Stimulated activated CD4-positive, alpha-beta T cell treated with anti-CD3 and anti-CD28 coated beads, Interleukin-15, amount 100 ng/mL, for 24 hours (primary cell): ENCODE measurements around the gene GRAP2.
"Not testable (repeated sequence)": the region's sequence is repeated elsewhere in the genome, so short reads cannot be mapped to it uniquely, and the experiment has no call there.

ENCODE experiments used
- DNase-seq: peaks from one replicate; pipeline ENCODE4 v3.0.0-alpha.2; 2020

Gene GRAP2

GRCh38 chr22:39898997-39899396 lies 1.9 kb upstream of the GRAP2 start:
- DNase-seq: no peak

- no peak for DNase-seq
Observed at GRCh38 chr22:39901565-39902146, 772 bp downstream of the GRAP2 start.

- DNase-seq: not testable (repeated sequence)
Observed at GRCh38 chr22:39904024-39904423, 3.1 kb downstream of the GRAP2 start.

DNA sequence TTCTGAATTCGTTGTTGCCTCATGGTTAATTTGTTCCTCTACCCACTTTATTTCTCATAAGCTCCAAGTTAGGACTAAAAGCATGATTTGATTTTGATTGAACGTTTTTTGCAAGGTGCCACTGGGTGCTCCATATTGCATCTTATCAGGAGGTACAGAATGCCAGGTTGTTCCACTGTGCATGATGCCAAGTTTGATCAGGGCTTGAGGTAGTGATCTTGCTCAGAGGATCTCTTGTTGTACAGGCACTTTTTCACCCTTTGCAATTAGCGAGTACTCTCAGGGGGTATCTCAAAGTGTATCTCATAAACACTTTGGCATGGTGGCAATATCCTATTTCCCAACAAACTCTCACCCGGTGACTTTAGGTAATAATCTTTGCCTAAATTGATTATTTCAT lies 4.0 kb downstream of the GRAP2 start:
- DNase-seq: no peak

- no peak for DNase-seq
Observed at GRCh38 chr22:39905687-39906086, 4.8 kb downstream of the GRAP2 start.

DNA sequence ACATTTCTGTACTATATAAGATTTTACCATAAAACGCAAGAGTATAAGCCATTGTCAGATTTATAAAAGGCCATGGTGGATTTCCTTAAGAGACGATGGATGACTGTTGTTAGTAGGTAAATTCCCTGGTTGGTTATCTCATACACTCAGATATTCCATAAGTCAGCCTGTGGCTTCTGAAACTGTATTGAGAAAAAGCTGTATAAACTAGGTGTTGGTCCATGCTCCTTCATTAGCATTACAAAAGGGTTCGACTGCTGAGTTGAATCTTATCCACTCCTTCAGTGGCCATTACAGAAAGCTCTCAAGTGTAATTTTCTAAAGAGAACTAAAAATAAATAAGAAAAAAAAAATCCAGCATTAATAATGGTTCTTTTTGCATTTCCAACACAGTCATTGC lies 5.3 kb downstream of the GRAP2 start:
- DNase-seq: no peak

GRCh38 chr22:39907047-39907446 lies 6.2 kb downstream of the GRAP2 start:
- peak; percentile 63 for DNase-seq

DNA sequence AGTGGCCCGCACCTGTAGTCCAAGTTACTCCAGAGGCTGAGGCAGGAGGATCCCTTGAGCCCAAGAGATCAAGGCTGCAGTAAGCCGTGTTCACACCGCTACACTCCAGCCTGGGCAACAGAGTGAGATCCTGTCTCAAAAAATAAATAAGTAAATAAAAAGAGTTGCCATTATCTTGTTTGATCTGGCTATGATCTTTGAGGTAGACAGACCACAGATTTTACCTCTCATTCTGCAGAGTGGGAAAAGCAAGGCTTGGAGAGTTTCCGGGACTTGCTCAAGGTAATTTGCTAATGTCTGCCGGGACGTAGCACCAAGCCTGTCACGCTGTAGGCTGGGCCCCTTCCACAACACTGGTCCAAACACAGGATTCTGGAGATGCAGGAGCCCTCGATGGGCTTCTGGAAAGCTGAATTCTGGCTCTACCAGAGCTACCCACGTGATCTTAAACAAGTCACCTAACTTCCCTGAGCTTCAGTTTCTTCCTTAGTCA lies 6.8 kb downstream of the GRAP2 start:
- no peak for DNase-seq

- no peak for DNase-seq
Observed at GRCh38 chr22:39908136-39908535, 7.3 kb downstream of the GRAP2 start.

- DNase-seq: peak; percentile 56
Observed at GRCh38 chr22:39908737-39909136, 7.9 kb downstream of the GRAP2 start.

GRCh38 chr22:39910876-39911613 lies 10.2 kb downstream of the GRAP2 start:
- DNase-seq: no peak

DNA sequence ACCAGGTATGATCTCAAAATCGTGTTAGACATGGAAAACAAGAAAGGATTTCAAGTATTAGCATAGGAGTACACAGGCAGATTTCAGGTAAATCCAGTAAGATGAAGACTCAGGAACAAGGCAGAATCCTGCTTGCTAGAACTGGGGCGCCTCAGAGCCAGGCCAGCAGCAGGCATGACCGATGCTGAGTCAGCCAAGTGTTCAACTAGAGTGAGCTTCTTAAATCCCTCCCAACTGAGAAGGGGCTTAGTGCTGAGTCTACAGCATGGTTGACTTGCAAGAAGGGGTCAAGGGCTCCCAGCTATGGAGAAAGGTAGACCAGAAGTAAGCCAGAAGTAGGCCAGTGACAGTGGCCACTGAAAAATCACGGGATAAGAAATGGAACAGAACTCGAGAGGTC lies 12.4 kb downstream of the GRAP2 start:
- DNase-seq: no peak

DNA sequence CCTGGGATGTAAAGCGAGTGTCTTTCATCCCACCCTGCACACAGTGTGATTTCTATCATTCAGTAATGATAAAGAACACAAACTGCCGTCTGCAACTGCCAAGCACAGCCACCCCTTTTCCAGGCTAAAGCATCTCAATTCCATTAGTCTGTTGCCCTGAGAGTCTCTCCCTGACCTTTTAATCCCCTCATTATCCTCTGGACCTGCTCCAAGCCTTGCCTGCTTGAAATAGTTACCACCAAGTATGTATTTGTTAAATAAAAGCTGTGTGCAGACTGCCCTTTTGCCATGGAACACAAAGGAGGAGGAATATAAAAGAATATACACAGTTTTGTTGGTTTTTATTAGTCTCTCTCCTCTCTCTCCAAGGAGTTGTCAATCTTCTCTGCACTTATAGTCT lies 13.0 kb downstream of the GRAP2 start:
- DNase-seq: no peak

- no peak for DNase-seq
Observed at GRCh38 chr22:39914584-39914983, 13.7 kb downstream of the GRAP2 start.

DNA sequence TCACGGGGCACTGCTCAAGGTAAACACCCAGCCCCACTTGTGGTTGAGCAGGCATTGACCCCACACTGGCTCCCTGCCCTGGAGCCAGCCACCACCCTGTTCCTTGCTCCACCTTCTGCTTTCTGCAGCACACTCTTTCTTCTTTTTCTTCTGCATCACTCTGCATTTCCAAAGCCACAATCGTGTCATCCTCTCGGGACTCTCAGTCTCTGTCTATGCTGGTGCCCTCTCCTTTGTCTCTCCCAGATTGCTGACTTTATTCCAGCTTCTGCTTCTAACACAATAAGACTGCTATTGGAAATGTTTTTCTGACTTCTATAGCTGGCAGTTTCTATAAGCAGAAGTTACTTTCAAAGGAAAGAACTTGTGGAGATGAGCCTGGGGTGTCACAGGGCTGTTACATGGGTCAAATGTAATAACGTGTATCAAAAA lies 14.4 kb downstream of the GRAP2 start:
- no peak for DNase-seq

DNA sequence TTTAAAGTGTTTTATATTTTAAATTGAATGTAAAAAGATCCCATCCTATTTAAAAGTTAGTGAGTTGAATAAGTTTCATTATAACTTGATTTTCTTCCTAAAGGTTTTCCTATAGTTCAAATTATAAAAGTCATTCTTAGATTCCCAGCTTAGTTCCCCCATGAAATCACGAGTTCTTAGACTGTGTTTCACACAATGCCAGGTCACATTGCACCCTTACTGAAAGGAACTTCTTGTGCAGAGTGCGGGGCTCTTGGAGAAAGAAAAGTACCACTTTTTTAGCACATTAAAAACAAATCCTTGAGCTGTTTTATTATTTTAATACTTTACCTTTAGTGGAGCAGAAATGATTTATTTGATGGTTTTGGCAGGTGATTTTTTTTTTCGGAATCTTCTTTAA lies 15.6 kb downstream of the GRAP2 start:
- no peak for DNase-seq

DNA sequence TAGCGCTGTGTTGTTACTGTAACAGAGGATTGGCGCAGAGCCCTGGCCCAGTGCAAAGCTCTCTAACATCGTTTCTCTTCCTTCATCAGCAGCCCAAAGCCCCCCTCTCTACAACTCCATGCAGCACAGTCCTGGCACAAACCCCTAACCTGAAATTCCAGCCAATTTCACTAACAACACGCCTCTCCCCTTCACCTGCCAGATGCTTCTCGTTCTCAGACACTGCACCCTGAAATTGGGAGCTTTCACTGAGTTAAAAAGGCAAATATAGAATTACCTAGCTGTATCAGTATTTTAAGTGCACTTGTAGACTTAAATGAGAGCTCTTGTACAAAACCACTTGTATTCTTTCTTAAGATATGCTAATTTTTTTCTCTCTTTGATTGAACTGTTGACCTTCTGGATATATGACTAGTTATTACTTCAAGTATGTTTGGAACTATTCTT lies 16.3 kb downstream of the GRAP2 start:
- no peak for DNase-seq

- no peak for DNase-seq
Observed at GRCh38 chr22:39917776-39918495, 17.1 kb downstream of the GRAP2 start.

DNA sequence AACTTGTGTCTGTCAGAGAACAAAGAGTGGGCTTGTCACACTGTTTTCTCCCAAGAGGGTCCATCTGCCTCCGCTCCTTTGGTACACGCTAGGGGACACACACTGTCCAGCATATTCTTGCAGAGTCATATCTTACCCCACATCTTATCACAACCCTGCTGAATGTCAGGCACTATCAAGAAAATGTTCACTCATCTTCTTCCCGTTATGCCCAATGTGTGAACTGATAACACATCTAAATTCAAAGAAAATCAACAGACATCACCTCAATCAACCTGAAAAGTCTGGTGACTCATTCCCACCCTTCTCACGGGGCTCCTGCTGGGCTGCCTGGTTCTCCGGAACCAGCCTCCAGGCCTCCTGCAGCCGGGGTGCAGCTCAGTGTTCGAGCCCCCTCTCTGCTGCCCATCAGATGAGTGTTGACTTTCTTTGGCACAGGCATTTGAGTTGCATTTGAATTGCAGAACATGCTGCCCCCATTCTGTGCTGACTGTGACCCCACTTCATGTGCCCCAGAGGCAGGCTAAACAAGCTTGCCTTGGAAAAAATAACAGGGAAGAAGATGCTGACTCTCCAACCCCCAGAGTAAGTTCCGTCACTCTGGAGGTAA lies 19.4 kb downstream of the GRAP2 start:
- DNase-seq: peak; percentile 84

- no peak for DNase-seq
Observed at GRCh38 chr22:39923696-39924095, 22.8 kb downstream of the GRAP2 start.

- DNase-seq: no peak
Observed at GRCh38 chr22:39924286-39924685, 23.4 kb downstream of the GRAP2 start.

GRCh38 chr22:39925273-39925672 lies 24.4 kb downstream of the GRAP2 start:
- no peak for DNase-seq

- DNase-seq: no peak
Observed at GRCh38 chr22:39925909-39926679, 25.2 kb downstream of the GRAP2 start.
